ENCODE measurements around the gene COX5B.
"Not testable (repeated sequence)": the region's sequence is repeated elsewhere in the genome, so short reads cannot be mapped to it uniquely, and the experiment has no call there.

The COX5B gene, protein sequence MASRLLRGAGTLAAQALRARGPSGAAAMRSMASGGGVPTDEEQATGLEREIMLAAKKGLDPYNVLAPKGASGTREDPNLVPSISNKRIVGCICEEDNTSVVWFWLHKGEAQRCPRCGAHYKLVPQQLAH

DNA sequence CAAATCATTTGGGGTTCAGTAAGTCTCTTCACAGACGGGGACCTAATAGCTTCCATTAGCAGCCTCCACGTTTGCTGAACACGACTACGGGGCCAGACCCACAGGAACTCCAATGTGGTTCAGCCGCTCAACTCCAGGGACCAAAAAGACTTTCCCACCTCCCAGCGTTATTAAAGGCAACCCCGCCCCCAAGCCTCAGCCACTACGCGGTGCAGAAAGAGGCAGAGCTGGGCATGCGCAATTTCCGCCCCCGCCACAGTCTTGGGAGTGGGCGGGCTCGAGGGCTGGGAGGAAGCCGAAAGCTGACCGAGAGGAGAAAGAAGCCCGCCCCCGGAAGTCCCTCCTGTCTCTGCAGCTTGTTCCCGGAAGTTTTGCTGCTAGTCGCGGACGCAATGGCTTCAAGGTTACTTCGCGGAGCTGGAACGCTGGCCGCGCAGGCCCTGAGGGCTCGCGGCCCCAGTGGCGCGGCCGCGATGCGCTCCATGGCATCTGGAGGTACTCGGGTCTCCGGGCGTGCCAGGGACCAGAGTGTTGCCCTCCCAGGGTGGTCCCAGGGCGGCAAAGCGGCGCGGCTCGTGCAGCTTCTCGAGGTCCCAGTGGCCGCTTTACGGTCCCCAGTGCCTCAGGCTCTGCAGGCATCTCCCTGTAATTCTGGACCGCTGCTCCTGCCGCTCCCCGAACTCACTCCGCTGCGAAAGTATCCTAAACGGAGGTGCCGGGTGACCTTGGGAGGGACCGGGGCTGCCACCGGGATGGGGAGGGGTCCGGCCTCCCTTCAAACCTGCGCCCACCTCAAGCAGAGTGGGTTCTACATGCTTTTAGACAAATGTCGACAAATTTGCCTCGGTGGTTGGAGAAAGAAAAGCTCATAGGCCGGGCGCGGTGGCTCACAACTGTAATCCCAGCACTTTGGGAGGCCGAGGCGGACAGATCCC is at the start of gene COX5B:
Gene COX5B, plus strand, starts transcription at position 368 of the 935 bp plus-strand sequence. Its CDS starts 25 bp downstream, at position 393.
- DNase-seq = peak; percentile 99

DNA sequence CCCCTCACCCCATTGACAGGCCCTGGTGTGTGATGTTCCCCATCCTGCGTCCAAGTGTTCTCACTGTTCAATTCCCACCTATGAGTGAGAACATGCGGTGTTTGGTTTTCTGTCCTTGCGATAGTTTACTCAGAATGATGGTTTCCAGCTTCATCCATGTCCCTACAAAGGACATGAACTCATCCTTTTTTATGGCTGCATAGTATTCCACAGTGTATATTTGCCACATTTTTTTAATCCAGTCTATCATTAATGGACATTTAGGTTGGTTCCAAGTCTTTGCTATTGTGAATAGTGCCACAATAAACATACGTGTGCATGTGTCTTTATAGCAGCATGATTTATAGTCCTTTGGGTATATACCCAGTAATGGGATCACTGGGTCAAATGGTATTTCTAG is 49.7 kb upstream of the COX5B start:
- not testable (repeated sequence) for DNase-seq

DNA sequence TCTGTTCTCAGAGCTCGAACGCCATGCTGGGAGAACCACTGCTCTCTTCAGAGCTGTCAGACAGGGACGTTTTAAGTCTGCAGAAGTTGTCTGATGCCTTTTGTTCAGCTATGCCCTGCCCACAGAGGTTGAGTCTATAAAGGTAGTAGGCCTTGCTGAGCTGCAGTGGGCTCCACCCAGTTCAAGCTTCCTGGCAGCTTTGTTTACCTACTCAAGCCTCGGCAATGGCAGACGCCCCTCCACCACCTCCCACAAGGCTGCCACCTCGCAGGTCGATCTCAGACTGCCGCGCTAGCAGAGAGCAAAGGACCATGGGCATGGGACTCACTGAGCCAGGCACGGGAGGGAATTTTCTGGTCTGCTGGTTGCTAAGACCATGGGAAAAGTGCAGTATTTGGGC is 44.3 kb upstream of the COX5B start:
- not testable (repeated sequence) for DNase-seq

DNA sequence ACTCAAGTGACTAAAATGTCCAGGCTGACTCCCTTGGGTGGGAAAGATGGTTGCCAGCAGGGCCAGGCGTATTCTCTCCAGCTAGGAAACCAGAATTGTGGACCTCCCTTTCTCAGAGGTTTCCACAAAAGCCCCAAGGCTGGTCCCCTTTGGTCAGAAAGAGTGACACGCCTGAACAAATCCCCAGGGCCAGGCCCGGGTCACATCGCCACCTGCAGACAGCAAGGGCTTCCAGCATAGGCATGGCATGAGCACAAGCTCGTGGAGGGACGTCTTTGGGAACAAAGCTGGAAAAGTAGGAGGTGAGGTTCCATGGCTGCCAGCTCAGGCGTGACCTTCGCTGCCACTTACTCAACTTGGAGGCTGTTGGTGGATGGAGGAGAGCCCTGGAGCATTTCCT is 40.8 kb upstream of the COX5B start:
- not testable (repeated sequence) for DNase-seq

DNA sequence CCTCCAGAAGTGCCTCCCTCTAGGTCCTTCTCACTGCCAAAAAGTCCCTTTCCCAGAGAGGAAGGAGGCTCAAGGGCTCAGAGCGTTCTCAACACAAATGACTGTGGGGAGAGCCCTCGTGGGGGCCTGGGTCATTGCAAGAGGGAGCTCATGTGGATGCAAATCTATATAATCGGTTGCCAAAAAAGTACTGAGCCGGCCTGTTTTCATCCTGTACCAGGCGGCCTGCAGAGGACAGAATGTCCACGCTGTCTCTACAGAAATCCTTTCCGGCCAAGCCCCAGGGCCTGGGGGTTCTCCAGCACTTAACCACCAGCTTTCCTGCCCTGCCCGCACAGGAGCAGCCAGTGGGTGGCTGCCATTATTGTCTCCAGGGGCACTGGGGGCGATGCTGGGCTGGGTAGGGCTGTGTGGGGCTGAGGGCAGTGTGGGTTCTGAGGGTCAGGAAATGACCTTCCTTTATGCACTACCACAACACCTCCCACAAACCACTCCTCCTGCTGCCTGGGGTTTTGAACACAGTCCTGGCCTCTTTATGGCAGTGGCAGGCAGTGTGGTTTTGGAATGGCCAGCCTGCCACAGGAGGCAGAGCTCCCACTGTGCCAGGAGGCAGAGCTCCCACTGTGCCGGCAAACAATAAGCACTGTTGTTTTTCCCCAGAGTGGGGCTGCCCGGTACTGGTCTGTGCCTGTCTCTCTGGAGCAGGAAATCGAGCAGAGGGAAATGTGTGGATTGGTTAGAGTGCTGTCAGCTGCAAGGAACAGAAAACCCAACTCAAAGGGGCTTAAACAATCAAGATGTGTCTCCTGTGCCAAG is 40.1 kb upstream of the COX5B start:
- DNase-seq = not testable (repeated sequence)

DNA sequence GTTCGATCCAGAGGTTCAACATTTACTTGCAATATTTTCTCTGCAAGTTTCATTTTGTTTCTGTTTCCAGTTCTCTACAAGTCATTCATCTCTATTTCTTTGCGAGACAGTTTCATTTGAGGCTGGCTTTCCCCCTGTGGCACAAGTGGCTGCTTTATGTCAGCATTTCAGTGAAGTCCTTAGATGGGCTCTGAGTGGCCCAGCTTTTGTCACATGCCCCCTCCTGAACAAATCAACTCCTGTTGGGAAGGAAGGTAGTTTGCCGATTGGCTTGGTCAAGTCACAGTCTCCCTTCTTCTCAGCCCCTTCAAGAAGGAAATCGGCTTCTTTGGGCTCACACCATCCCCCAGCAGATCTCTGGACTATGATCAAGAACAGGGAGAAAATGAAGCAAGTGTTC is 37.1 kb upstream of the COX5B start:
- not testable (repeated sequence) for DNase-seq

DNA sequence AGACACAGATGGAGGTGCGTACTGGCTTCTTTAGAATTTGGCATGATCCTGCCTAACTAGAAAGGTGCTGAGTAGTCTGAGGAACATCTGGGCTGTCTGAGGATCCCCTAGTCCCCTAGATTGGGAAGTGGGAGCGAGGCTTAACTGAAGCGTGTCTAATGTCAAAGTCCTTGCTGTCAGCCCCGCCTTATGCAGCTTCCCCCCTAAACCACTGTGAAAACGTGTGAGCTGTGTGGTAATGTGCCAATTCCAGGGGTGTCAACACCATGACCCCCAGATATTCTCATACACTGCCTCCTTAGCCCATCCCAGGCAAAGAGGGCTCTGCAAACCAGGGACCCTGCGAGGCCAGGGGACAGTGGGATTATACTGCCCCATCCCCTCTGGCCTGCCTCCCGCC is 34.0 kb upstream of the COX5B start:
- not testable (repeated sequence) for DNase-seq

DNA sequence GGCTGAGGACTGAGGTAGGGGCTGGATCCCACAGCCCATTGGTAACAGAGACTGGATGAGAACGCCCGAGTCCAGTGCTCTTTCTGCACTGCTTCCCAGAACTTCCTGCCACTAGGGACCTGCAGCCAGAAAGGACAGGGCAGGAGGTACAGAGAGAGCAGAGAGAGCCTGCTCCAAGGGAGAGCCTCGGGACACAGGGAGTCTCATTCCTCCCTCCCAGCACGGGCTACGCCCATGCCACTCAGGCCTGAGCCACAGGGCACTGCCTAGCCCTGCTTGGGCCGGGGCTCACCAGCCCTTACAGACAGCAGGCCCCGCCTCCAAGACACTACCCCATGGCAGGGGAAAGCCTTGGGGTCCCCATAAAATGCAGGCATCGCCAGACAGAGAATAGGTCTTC is 30.1 kb upstream of the COX5B start:
- DNase-seq = not testable (repeated sequence)

DNA sequence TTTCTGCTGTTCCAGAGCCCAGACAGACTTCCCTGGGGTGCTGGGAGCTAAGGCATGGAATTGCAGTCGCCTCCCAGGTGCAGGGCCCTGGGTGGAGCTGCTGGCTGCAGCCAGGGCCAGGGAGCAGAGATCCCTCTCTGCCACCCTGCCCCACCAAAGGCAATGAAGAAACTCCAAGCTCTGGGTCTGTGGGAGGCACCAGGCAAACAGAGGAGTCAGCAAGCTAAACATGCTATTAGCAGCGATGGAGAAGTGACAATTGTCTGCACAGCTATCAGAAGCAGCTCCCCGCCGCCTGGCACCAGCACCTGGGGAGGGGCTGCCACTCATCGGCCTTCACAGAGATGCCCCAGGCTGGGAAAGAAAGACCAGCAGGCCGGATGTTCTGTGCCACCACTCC is 28.0 kb upstream of the COX5B start:
- no peak for DNase-seq

DNA sequence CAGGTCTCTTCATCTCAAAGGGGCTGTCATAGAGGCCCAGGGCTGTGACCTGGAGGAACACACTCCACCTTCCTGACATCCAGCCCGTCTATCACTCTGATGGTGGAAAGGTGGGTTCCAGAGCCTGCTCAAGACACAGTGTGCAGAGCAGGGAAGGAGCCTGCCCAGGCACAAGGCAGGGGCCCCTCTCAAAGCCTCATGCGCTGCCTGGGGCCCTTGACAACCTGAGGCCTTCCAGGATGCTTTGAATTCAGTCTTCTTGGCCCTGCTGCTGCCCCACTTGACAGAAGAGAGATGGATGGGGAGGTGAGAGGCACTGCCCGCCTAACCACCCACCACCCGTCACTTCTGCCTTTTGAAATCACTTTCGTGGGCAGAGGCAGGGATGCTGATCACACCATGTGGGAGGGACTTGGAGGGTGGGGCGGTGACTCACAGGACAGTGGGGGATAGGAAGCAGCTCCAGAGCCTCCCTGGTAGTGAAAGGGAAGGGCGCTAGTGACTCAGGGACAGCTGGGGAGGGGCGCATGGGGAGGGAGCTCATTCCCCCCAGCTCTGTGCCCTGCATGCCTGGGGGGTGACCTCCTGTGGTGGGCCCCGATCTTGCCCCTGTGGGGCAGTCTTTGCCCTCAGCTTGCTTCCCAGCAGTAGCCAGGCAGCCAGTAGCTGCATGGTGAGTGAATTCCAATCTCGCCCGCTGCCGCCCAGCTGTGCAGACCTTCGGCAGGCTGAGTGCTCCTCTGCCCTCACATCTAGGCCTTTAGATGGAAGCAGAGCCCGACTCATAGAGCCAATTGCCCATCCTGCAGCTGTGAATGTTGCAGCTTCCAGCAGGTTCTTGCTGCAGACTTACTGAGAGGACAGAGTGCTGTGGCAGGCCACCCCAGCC is 26.7 kb upstream of the COX5B start:
- not testable (repeated sequence) for DNase-seq

DNA sequence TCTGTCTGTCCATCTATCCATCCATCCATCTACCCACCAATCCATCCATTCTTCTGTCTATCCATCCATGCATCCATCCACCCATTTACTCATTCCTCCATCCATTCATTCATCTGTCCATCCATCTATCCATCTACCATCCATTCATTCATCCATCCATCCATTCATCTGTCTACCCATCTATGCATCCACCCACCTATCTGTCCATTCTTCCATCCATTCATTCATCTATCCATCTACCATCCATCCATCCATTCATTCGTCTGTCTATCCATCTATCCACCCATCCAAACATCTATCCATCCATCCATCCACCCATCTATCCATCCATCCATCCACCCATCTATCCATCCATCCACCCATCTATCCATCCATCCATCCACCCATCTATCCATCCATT is 25.4 kb upstream of the COX5B start:
- DNase-seq = not testable (repeated sequence)

DNA sequence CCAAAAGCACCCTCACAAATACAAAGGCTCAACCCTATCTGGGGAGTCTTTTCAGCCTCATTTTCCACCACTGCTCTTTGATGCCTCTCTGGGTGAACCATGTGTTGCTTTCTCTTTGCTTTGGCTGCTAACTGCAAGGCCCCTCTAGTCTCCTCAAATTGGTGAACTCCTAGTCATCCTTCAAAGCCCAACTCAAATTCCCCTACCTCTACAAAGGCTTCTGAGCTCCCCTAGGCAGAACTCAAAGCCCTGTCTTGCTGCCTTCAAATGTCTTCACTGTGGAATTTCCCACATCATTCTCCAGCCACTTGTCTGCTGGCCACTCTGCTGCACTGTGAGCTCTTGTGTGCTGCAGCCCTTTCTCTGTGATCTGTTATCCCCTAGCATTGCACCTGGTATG is 22.9 kb upstream of the COX5B start:
- not testable (repeated sequence) for DNase-seq

DNA sequence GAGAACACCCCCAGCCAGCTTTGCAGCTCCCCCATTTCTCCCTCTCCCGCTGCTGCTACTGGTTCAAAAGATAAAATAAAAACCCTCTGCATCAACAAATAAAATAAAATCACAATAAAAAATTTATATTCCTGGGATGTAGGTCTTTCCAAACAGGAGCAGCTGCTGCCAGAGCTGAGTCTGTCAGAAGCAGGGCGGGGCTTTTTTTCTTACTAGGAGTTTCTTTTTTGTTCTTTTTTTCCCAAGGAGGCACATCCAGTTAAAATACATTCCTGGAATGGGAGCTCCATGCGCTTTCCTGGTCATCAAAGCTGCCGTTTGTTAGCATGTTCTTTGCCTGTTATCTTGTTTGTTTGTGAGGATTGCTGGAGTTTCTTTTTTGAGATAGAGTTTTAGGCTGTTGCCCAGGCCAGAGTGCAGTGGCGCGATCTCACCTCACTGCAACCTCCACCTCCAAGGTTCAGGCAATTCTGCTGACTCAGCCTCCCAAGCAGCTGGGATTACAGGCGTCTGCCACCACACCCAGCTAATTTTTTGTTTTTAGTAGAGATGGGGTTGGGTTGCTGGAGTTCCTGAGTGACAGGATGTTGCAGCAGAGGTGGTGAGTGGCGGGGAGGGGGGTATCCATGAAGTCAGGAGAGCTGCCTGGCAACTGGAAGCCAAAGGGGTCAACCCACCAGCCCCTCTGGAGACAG is 20.4 kb upstream of the COX5B start:
- not testable (repeated sequence) for DNase-seq

DNA sequence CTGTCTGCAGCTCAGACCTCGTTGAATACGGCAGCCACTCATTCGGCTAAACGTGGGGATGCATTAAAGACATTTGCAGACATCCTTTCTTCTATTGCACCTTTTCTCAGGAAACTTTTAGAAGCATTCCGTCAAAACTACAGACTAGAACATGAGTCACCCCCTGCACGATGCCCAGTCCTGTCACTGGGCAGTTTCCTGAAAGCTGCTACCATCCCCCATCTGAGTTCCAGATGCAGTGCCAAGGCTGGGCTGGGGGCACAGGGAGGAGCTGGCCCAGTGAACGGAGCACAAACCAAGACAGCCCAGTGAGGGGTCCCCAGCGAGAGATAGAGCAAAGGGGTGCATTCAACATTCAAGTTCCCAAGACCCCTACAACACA is 19.8 kb upstream of the COX5B start:
- DNase-seq = not testable (repeated sequence)

DNA sequence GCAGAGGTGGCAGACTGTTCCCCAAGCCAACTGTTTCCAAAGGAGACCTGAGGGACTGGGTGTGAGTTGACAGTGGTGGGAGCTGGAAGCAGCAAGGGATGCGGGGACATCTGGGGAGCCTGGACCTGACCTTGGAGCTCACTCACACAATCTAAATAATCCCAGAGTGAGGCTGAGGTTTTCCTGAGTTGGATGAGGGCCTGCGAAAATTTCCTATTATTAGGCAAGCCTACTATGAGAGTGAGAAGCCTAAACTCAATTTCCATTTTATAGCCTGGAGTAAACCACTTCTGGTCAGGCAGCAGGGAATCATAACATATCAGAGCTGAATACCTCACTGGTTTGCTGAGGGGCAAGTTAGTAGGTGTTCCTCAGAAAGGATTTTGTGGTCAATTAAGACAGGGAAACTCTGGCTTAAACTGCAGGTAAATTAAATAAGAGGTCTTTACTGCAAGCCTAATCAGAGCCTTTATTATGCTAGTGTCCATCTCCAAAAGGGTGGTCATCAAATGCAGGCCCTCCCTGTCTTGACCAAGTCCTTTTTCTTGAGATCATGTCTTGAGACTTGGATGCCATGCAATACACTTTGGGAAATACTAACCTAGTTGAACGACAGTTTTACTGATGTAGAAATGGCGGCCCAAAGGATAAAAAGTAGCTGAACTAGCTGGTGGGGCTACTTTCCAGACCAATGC is 1.7 kb upstream of the COX5B start:
- DNase-seq = no peak

DNA sequence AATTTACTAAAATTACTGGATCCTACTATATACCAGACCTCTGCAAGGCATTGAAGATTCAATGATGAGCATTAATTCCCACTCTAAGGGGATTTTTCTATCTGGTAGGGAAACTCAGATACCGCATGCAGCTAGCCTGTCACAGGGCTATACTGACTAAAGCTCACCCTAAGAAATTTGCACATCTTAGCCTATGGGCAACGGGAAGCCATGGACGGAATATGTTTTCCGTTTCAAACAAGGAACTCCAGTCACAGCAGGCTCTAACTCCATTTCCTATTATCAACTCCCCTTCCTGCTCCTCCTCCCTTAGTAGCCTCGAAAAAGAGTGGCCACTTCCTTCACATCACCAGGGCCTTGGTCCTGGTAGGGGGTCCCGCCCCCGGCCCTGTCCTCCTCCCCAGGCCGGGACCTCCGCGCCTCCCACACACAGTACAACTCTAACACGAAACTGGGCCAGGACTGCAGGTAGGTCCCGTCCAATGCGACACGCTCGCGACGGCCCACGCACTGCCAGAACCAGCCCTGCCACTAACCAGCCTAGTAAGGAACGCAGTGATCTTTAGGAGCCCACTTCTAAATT is 659 bp upstream of the COX5B start:
- DNase-seq = no peak

DNA sequence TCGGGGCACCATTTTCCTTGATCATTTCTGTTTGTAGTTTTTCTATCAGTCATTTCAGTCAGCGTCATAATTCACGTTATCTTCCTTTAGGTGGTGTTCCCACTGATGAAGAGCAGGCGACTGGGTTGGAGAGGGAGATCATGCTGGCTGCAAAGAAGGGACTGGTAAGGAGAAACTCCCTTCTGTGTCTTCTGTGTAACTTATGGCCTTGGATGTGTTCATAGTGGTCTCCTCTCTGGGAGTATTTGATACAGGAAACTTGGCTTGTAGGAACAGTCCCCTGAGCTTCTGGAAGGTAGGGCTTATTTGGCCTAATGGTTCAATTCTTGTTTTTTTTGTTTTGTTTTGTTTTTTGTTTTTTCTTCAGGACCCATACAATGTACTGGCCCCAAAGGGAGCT is 1.1 kb downstream of the COX5B start:
- DNase-seq = no peak

DNA sequence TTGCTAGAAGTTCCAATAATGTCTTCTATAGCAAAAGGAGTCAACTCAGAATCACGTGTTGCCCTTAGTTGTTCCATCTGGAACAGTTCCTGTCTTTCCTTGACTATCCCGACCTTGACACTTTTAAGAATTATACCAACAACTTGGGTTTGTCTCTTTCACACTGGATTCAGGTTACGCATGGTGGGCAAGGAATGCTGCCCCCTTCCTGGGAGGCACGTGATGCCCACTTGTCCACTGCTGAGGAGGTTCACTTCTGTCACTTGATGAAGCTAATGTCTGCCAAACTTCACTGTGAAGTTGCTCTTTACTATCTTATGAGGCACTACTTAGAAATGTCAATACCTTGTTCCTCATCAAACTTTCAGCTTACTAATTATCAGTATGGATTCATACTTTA is 5.3 kb downstream of the COX5B start:
- no peak for DNase-seq

DNA sequence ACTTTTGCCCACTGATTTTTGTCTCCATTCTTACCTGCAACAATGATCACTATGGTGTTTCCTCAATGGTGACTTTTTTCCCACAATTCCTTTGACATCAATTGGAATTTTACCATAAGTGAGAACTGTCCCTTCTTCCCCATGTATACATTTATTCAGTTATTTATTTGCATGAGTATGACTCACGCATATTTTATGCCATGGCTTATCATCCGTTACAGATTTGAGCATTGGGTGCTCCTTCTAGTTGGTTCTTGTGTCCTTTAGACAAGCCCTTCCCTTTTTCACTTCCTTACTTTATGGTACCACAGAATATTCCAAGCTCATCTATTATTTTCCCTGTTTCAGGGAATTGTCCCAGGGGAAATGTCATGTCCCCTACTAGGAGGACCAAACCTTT is 7.6 kb downstream of the COX5B start:
- DNase-seq = no peak

DNA sequence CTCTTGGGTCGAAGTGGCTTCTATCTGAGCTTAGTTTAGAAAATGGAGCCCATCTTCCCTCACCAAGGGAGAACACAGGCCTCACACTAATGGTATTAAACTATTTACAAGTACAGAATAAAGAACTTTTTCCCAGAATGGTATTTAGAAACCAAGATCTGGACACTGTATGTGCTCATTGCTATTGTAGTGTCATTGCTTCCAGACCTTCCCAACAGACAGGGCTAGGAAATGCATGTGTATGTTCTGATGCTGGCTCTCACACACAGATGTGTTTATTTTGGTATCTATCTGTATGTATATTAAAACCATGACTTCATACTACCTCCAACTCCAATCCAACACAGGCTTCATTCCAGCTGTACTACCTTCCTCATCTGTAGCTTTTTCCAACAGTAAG is 8.0 kb downstream of the COX5B start:
- DNase-seq = no peak

DNA sequence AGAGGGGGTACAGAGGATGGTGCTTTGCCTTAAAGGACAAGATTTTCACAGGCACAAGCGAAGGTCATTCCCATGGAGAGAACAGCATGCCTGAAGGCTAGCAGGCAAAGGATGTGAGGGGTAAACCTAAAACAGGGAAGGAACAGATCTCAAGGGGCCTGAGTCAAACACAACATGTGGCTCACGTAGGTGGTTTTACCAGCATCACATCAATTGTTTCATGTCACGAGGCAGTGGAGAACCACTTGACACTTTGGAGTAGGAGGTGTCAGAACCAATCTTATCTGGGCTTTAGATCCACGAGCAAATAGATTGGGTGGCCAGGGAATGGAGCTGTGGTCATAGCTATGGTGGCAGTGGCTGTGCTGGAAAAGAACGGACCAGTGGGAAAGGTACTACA is 8.4 kb downstream of the COX5B start:
- DNase-seq = no peak

All from CD4-positive, alpha-beta T cell treated with Interleukin-17A for 4 hours (primary cell).